MCF 10A (cell line): Measurements from ENCODE around the gene IL17C. TPM values are rescaled to one million over a fixed set of nuclear protein-coding genes. Genes with fewer than 3 reads are reported as not detected.

Source experiments
- BruUV-seq: library from RNA; stranded (reverse); fragments of 400-500 nt; replicated peaks from 2 replicates; lab custom pipeline; 2021; lab: Mats Ljungman, UMichigan
- CTCF ChIA-PET: fragments of 300-600 bp; sonication (Branson Sonifier 250); formaldehyde crosslinking; extraction: SDS; loops from one replicate; lab custom pipeline; 2021; ENCODE audit warnings: antibody characterized with exemption, inconsistent platforms; lab: Yijun Ruan, JAX
- POLR2A ChIA-PET: fragments of 300-600, 350-650 bp; sonication (Branson Sonifier 250); formaldehyde crosslinking; extraction: SDS; loops from one replicate; lab custom pipeline; 2020; ENCODE audit warnings: antibody characterized with exemption, inconsistent platforms; lab: Yijun Ruan, JAX
- DNase-seq: peaks from one replicate; pipeline ENCODE4 v3.0.0-alpha.2; 2018; ENCODE audit not compliant: unreplicated experiment
- H3K27ac Mint-ChIP-seq: one replicate; pipeline ENCODE4 v1.8.0; 2022; ENCODE audit warnings: mild to moderate bottlenecking, low read depth, mixed read lengths; ENCODE audit not compliant: unreplicated experiment
- H3K27me3 Mint-ChIP-seq: one replicate; pipeline ENCODE4 v1.8.0; 2022; ENCODE audit warnings: mixed read lengths; ENCODE audit not compliant: insufficient read depth, unreplicated experiment
- H3K36me3 Mint-ChIP-seq: one replicate; pipeline ENCODE4 v1.8.0; 2022; ENCODE audit warnings: mild to moderate bottlenecking, moderate library complexity, mixed read lengths; ENCODE audit not compliant: insufficient read depth, unreplicated experiment
- H3K4me1 Mint-ChIP-seq: one replicate; pipeline ENCODE4 v1.8.0; 2022; ENCODE audit warnings: mixed read lengths; ENCODE audit not compliant: insufficient read depth, unreplicated experiment
- H3K4me3 Mint-ChIP-seq: one replicate; pipeline ENCODE4 v1.8.0; 2022; ENCODE audit warnings: mild to moderate bottlenecking, moderate library complexity, mixed read lengths; ENCODE audit not compliant: unreplicated experiment
- H3K9me3 Mint-ChIP-seq: one replicate; pipeline ENCODE4 v1.8.0; 2022; ENCODE audit warnings: mixed read lengths; ENCODE audit not compliant: unreplicated experiment
- intact Hi-C: fragments of 100-400 bp; cut with micrococcal nuclease; formaldehyde crosslinking; loops from 2 replicates; pipeline ENCODE4 v1.14.1; 2022
- total RNA-seq: library from RNA; stranded (reverse); gene quantifications from 2 replicates; pipeline ENCODE4 v1.2.3, GENCODE V29; 2022
- TF ChIP-seq, protein P1 (sequence below): fragments of 200-600 bp; IDR thresholded peaks from one replicate; pipeline ENCODE4 v1.8.0; 2022; ENCODE audit warnings: antibody characterized with exemption, mild to moderate bottlenecking; ENCODE audit not compliant: unreplicated experiment

The IL17C gene
- total RNA-seq, 1 experiment from 2014 or later = not detected

DNA sequence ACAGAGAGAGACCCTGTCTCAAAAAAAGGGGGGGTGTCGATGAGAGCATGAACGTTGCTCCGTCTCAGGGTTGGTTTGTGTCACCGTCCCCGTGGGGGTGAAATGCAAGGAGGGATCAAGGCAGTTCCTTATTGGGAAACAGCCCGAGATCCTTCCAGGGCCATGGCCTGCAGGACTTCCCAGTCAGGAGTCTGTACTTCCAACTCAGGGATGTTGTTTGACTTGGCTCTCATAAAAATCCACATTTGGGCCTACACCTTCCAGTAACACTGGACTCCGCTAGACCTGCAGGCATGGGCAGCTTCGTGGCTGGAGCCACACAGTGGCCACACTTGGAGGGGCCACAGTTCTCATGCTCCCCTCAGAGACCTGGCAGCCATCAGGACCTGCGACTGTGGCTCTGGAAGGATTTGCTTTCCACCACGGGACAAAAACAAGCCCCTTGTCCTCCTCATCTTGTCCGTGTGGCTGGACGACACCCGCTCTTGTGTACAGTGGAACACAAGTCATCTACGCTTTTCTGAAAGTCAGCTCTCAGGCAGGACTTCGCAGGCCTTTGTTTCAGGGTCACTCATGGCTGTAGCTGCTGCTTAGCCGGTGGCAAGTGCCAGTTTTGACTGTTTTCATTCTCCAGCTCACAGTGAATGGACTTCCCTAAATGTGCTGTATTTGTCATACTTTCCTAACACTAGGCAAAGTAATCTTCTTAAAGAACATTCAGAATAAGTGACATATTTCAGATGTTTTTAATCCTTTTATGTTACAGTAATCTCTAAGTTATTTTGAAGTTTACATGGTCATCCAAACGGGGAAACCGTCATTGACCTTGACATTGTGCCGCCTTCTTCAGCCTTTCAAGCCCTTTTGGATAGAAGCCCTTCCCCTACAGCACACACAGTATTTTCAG, 24.2 kb upstream of the IL17C start:
- no peaks in the 10 kb centered on the region for H3K9me3 Mint-ChIP-seq
- H3K4me3 Mint-ChIP-seq = no peak overlapping the region
- no peaks in the 10 kb centered on the region for H3K4me1 Mint-ChIP-seq
- H3K36me3 Mint-ChIP-seq = peaks cover 33% of the 10 kb centered on the region
- DNase-seq = no peak
- ChIA-PET CTCF (no interaction called here), POLR2A (interaction anchor here (0.5 kb wide), 1 partner anchor 23 kb away, joined by 3 read pairs; no protein-coding TSS in a partner anchor)
- TF ChIP-seq, protein P1, sequence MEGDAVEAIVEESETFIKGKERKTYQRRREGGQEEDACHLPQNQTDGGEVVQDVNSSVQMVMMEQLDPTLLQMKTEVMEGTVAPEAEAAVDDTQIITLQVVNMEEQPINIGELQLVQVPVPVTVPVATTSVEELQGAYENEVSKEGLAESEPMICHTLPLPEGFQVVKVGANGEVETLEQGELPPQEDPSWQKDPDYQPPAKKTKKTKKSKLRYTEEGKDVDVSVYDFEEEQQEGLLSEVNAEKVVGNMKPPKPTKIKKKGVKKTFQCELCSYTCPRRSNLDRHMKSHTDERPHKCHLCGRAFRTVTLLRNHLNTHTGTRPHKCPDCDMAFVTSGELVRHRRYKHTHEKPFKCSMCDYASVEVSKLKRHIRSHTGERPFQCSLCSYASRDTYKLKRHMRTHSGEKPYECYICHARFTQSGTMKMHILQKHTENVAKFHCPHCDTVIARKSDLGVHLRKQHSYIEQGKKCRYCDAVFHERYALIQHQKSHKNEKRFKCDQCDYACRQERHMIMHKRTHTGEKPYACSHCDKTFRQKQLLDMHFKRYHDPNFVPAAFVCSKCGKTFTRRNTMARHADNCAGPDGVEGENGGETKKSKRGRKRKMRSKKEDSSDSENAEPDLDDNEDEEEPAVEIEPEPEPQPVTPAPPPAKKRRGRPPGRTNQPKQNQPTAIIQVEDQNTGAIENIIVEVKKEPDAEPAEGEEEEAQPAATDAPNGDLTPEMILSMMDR = no peak
- intact Hi-C loops = no loop called here
- H3K27ac Mint-ChIP-seq = no peak overlapping the region
- no peaks in the 10 kb centered on the region for H3K27me3 Mint-ChIP-seq
- BruUV-seq = no TSS peak

DNA sequence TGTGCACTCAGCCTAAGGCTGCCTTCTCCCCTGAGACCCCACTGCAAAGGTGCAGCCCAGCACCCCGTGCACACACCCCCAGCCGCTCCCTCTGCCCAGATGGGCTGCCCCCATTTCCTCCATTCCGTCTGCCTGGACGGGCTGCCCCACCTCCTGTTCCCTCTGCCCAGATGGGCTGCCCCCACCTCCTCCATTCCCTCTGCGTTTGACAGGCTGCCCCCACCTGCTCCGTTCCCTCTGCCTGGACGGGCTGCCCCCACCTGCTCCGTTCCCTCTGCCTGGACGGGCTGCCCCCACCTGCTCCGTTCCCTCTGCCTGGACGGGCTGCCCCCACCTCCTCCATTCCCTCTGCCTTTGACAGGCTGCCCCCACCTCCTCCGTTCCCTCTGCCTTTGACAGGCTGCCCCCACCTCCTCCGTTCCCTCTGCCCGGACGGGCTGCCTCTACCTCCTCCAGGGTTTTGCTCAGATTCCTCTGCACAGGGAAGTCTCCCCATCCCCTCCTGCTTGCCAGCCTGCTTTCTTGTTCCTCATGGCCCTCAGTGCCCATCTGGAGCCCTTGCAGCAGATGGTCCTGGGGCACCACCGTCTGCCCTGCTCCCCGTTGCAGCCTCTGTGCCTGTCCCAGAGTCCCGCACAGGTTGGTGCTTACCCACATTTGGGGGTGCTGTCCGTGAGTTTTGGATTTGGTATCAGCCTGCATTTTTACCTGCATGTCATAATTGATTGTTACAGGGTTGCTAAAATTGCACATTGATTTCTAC, 23.4 kb upstream of the IL17C start:
- ChIA-PET CTCF (no interaction called here), POLR2A (no interaction called here)
- H3K36me3 Mint-ChIP-seq = peaks cover 25% of the 10 kb centered on the region
- no peaks in the 10 kb centered on the region for H3K9me3 Mint-ChIP-seq
- no TSS peak for BruUV-seq
- H3K27me3 Mint-ChIP-seq = no peaks in the 10 kb centered on the region
- H3K4me1 Mint-ChIP-seq = no peaks in the 10 kb centered on the region
- no peak for DNase-seq
- TF ChIP-seq, protein P1 = no peak
- no peak overlapping the region for H3K4me3 Mint-ChIP-seq
- intact Hi-C loops = no loop called here
- H3K27ac Mint-ChIP-seq = no peak overlapping the region

DNA sequence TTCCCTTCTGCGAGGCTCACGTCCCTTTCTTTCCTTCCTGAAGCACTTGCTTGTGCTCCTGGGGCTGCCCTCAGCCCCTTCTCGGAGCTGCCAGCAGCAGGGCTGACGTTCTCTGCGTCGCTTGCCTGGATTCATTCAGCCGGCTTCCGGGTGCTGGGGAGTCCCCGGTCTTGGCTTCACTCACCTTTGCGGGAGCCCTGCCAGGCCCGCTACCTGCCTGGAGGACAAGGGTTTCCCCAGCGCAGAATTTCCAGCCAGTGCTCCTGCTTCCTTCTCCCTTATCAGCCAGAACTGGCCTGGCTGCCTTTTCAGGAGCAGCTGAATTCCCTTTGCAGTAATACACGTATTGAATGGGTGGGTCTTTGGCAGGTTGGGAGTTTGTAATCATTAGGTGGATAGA, 22.1 kb upstream of the IL17C start:
- ChIA-PET POLR2A (no interaction called here), CTCF (interaction anchor here (0.6 kb wide), 1 partner anchor 15 kb away, joined by 4 read pairs; no protein-coding TSS in a partner anchor)
- peaks cover 21% of the 10 kb centered on the region for H3K36me3 Mint-ChIP-seq
- BruUV-seq = no TSS peak
- intact Hi-C loops = no loop called here
- H3K4me1 Mint-ChIP-seq = no peaks in the 10 kb centered on the region
- no peak overlapping the region for H3K4me3 Mint-ChIP-seq
- no peaks in the 10 kb centered on the region for H3K27me3 Mint-ChIP-seq
- no peak for DNase-seq
- no peak overlapping the region for H3K27ac Mint-ChIP-seq
- no peaks in the 10 kb centered on the region for H3K9me3 Mint-ChIP-seq
- TF ChIP-seq, protein P1 = no peak

DNA sequence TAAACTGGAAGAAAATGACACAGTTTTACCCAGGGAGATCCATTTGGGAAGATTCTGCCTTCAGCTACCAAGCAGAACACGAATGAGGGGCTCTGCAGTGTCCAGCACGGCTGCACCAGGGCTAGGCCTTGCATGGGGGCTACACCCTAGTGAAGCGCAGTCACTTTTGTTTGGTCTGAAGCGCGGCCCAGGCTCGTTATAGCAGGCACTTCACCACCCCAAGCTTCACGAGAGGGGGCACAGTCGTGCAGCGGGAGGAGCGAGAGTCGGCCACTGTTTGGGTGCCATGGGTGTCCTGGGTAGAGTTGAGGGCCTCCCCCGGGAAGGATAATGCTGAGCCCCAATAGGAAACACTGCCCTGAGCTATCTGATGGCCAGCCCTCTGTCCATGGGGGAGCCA, 21.6 kb upstream of the IL17C start:
- ChIA-PET POLR2A (no interaction called here), CTCF (no interaction called here)
- TF ChIP-seq, protein P1 = no peak
- no peaks in the 10 kb centered on the region for H3K9me3 Mint-ChIP-seq
- H3K27me3 Mint-ChIP-seq = no peaks in the 10 kb centered on the region
- no peaks in the 10 kb centered on the region for H3K4me1 Mint-ChIP-seq
- peaks cover 21% of the 10 kb centered on the region for H3K36me3 Mint-ChIP-seq
- H3K27ac Mint-ChIP-seq = no peak overlapping the region
- BruUV-seq = no TSS peak
- no peak for DNase-seq
- intact Hi-C loops = no loop called here
- no peak overlapping the region for H3K4me3 Mint-ChIP-seq
